ENCODE results near the gene DXO.

GRCh38 chr6:31958741-31959739 is 12.9 kb downstream of the DXO start, which contains the start of the genes NELFE and SKIC2:
- TF ChIP-seq CTCF (IDR thresholded peaks at IDR 0.05; ENCODE audit: low read depth, low read length) (no peak), POLR2A (IDR thresholded peaks at IDR 0.05; ENCODE audit: extremely low read depth, insufficient read length) (peak; percentile 54), MYC (IDR thresholded peaks at IDR 0.05; ENCODE audit: low read depth, low read length) (peak; percentile 64; the same call in 1 of the 2 replicates), MAX (IDR thresholded peaks at IDR 0.05; ENCODE audit: low read depth, low read length) (peak; percentile 50)
